K562 (cell line): Measurements from ENCODE around the gene TMEM19. TPM values are rescaled to one million over a fixed set of nuclear protein-coding genes. Genes with fewer than 3 reads are reported as not detected.

Experiments
- ATF3 ChIP-seq, 2 experiments: fragments of 450-650 bp in 1 of 2; sonication (generic) in 1 of 2; formaldehyde crosslinking in 1 of 2; IDR thresholded peaks in 1 of 2; conservative IDR thresholded peaks in 1 of 2; 2 replicates each; pipeline versions ENCODE4 v1.6.1 to v1.8.1; 2016 to 2023; ENCODE audit warnings: mild to moderate bottlenecking in 2 of 2, moderate library complexity in 2 of 2, inconsistent platforms in 1 of 2, missing genetic modification reagents in 1 of 2
- EP400 ChIP-seq: fragments of 450-650 bp; IDR thresholded peaks from 2 replicates; pipeline ENCODE4 v1.6.1; 2017; ENCODE audit warnings: antibody characterized with exemption, mild to moderate bottlenecking, moderate library complexity
- HES1 ChIP-seq: fragments of 450-650 bp; IDR thresholded peaks from 2 replicates; pipeline ENCODE4 v1.6.1; 2016; ENCODE audit warnings: low read depth, mild to moderate bottlenecking, moderate library complexity
- HMBOX1 ChIP-seq: sonication (generic); IDR thresholded peaks from 2 replicates; pipeline ENCODE4 v1.6.1; 2016
- HMGN3 ChIP-seq: IDR thresholded peaks from 2 replicates; pipeline ENCODE4 v1.6.1; 2011; ENCODE audit warnings: borderline replicate concordance, low read depth, mild to moderate bottlenecking, mixed read lengths, low read length; ENCODE audit not compliant: insufficient read length; ENCODE audit errors: extremely low read depth
- POLR2AphosphoS5 ChIP-seq: IDR thresholded peaks from 2 replicates; pipeline ENCODE4 v1.6.1; 2011; ENCODE audit warnings: mild to moderate bottlenecking, low read depth, low read length, moderate library complexity; ENCODE audit not compliant: control insufficient read depth, insufficient read depth
- REST ChIP-seq, 2 experiments: fragments of 450-650 bp; formaldehyde crosslinking in 1 of 2; IDR thresholded peaks; 2 replicates each; pipeline versions ENCODE4 v1.4.0 to v1.6.1; 2014 to 2020; ENCODE audit warnings: mild to moderate bottlenecking in 2 of 2, borderline replicate concordance in 1 of 2, low read depth in 1 of 2
- STAT5A ChIP-seq: IDR thresholded peaks from 2 replicates; pipeline ENCODE4 v1.6.1; 2012; ENCODE audit warnings: low read length, inconsistent platforms, borderline replicate concordance
- TAL1 ChIP-seq: fragments of 450-650 bp; IDR thresholded peaks from 2 replicates; pipeline ENCODE4 v1.6.1; 2016; ENCODE audit warnings: mild to moderate bottlenecking
- TEAD1 ChIP-seq, 2 experiments: fragments of 450-650 bp in 1 of 2; sonication (generic) in 1 of 2; formaldehyde crosslinking; IDR thresholded peaks; 2 replicates each; pipeline versions ENCODE4 v1.4.0 to v1.8.0; 2020 to 2022; ENCODE audit warnings: mild to moderate bottlenecking in 2 of 2, missing genetic modification reagents in 1 of 2
- polyA plus RNA-seq, 8 experiments: library from polyadenylated mRNA; depleted of rRNA in 4 of 8; stranded (reverse) in 5 of 8; unstranded in 3 of 8; fragments of >200 nt; fragmentation: Nextera tagmentation in 2 of 8; fragmentation: Illumina TruSeq in 1 of 8; extraction: Ambion mirVana in 2 of 8; extraction: Trizol in 1 of 8; gene quantifications; 2 replicates each; pipeline versions ENCODE4 v1.2.1 to v1.2.3, GENCODE V29; 2011 to 2014; ENCODE audit warnings: inconsistent platforms in 1 of 8, missing spikeins in 1 of 8
- total RNA-seq, 7 experiments: library from RNA; depleted of rRNA in 6 of 7; stranded (reverse); fragments of >200 nt in 6 of 7; fragmentation: Illumina TruSeq in 2 of 7; extraction: Trizol in 2 of 7; gene quantifications; 2 replicates each; pipeline versions ENCODE4 v1.2.1 to v1.2.3, GENCODE V29; 2011 to 2021; ENCODE audit warnings: low replicate concordance in 1 of 7
- TF ChIP-seq, protein P1 (sequence below), 2 experiments: IDR thresholded peaks in 1 of 2; conservative IDR thresholded peaks in 1 of 2; 2 replicates each; pipeline ENCODE4 v1.6.1; 2016; ENCODE audit warnings: low read depth in 2 of 2, mild to moderate bottlenecking in 1 of 2, missing compliant biosample characterization in 1 of 2, missing genetic modification characterization in 1 of 2, moderate library complexity in 1 of 2

The TMEM19 gene
- total and polyA plus RNA-seq, 9 of the 15 experiments (the other 6 are each of a cell fraction or from before 2014, with no cell fraction given) = 8.2 to 24.2 (median 17.2) TPM

DNA sequence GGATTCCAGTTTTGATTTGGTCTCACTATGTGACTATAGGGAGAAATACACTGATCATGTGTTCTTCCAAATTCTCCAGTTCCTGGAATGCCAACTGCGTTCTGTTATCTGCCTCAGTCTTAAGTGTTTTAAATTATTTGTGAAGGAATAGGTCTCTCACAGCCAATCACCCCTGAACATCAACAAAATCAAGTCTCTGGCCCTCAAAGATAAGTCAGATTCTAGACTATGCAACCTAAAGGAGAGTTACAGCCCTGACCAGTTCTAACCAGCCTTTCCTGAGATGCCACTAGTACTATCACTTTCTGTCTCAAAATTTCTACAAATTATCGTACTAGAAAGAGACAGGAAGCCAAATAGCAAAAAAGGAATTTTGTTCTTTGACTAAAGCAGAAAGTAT lies 44.5 kb upstream of the TMEM19 start (continued):
- peak; percentile 97 for TF ChIP-seq REST (IDR thresholded peaks at IDR 0.05; ENCODE audit: borderline replicate concordance)
- TF ChIP-seq REST (CRISPR knock-in tag; IDR thresholded peaks at IDR 0.05; ENCODE audit: low read depth) = no peak
- peak; percentile 71 for TF ChIP-seq HMBOX1
- peak; percentile 61; the same call in 1 of the 2 replicates for TF ChIP-seq STAT5A
- TF ChIP-seq POLR2AphosphoS5 = 0 out of 2 replicates have a peak, but pooled peaks have one; percentile 34
- no peak for TF ChIP-seq TEAD1 (CRISPR knock-in tag; IDR thresholded peaks at IDR 0.05)
- no peak for TF ChIP-seq HMGN3
- peak; percentile 12; the same call in 1 of the 2 replicates for TF ChIP-seq ATF3 (IDR thresholded peaks at IDR 0.05)
- no peak for TF ChIP-seq ATF3 (CRISPR knock-in tag; conservative IDR thresholded peaks at IDR 0.05)
- peak; percentile 91 for TF ChIP-seq TAL1
- 0 out of 2 replicates have a peak, but pooled peaks have one; percentile 9 for TF ChIP-seq EP400
- TF ChIP-seq, protein P1, sequence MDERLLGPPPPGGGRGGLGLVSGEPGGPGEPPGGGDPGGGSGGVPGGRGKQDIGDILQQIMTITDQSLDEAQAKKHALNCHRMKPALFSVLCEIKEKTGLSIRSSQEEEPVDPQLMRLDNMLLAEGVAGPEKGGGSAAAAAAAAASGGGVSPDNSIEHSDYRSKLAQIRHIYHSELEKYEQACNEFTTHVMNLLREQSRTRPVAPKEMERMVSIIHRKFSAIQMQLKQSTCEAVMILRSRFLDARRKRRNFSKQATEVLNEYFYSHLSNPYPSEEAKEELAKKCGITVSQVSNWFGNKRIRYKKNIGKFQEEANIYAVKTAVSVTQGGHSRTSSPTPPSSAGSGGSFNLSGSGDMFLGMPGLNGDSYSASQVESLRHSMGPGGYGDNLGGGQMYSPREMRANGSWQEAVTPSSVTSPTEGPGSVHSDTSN (CRISPR knock-in tag; IDR thresholded peaks at IDR 0.05; ENCODE audit: low read depth) = no peak
- TF ChIP-seq, protein P1 (tag; conservative IDR thresholded peaks at IDR 0.05; ENCODE audit: low read depth) = 0 out of 2 replicates have a peak, but pooled peaks have one; percentile 35
- peak; percentile 29; the same call in 1 of the 2 replicates for TF ChIP-seq HES1
